HEK293 (cell line): ENCODE data around the gene LYZL2.
"Not testable (repeated sequence)": the region's sequence is repeated elsewhere in the genome, so short reads cannot be mapped to it uniquely, and the experiment has no call there.

Source experiments
- BCL6B ChIP-seq: fragments of 450-650 bp; formaldehyde crosslinking; IDR thresholded peaks from 2 replicates; pipeline ENCODE4 v1.5.1; 2017; ENCODE audit warnings: missing biosample characterization, missing genetic modification characterization
- CTCF ChIP-seq: fragments of 450-650 bp; formaldehyde crosslinking; IDR thresholded peaks from 2 replicates; pipeline ENCODE4 v1.5.1; 2016; ENCODE audit warnings: missing biosample characterization, missing genetic modification characterization
- SETDB1 ChIP-seq: IDR thresholded peaks from one replicate; pipeline ENCODE4 v1.6.1; 2017; ENCODE audit warnings: mild to moderate bottlenecking, low read length, moderate library complexity, mixed read lengths; ENCODE audit not compliant: insufficient read length
- SP2 ChIP-seq: fragments of 450-650 bp; formaldehyde crosslinking; IDR thresholded peaks from 2 replicates; pipeline ENCODE4 v1.5.1; 2016; ENCODE audit warnings: missing biosample characterization, missing genetic modification characterization
- ZNF121 ChIP-seq: fragments of 450-650 bp; formaldehyde crosslinking; IDR thresholded peaks from 2 replicates; pipeline ENCODE4 v1.5.1; 2016; ENCODE audit warnings: missing biosample characterization, missing genetic modification characterization
- ZNF138 ChIP-seq: fragments of 450-650 bp; formaldehyde crosslinking; IDR thresholded peaks from 2 replicates; pipeline ENCODE4 v1.5.1; 2016; ENCODE audit warnings: missing biosample characterization, missing genetic modification characterization, borderline replicate concordance
- ZNF324 ChIP-seq: fragments of 450-650 bp; formaldehyde crosslinking; IDR thresholded peaks from 2 replicates; pipeline ENCODE4 v1.5.1; 2016; ENCODE audit warnings: missing biosample characterization, missing genetic modification characterization
- ZNF530 ChIP-seq: fragments of 450-650 bp; formaldehyde crosslinking; IDR thresholded peaks from 2 replicates; pipeline ENCODE4 v1.5.1; 2016; ENCODE audit warnings: low read depth, missing biosample characterization, missing genetic modification characterization
- ZNF704 ChIP-seq: fragments of 450-650 bp; formaldehyde crosslinking; IDR thresholded peaks from 2 replicates; pipeline ENCODE4 v1.5.1; 2016; ENCODE audit warnings: missing biosample characterization, missing genetic modification characterization
- ZNF747 ChIP-seq: fragments of 450-650 bp; formaldehyde crosslinking; IDR thresholded peaks from 2 replicates; pipeline ENCODE4 v1.5.1; 2016; ENCODE audit warnings: missing biosample characterization, missing genetic modification characterization
- ZNF830 ChIP-seq: fragments of 450-650 bp; IDR thresholded peaks from 2 replicates; pipeline ENCODE4 v1.5.0; 2018; ENCODE audit warnings: missing biosample characterization, missing genetic modification characterization, low read depth, mild to moderate bottlenecking, moderate library complexity
- ZSCAN16 ChIP-seq: fragments of 450-650 bp; formaldehyde crosslinking; IDR thresholded peaks from 2 replicates; pipeline ENCODE4 v1.5.1; 2016; ENCODE audit warnings: missing biosample characterization, missing genetic modification characterization
- ZSCAN30 ChIP-seq: fragments of 450-650 bp; IDR thresholded peaks from 2 replicates; pipeline ENCODE4 v1.5.1; 2018; ENCODE audit warnings: missing biosample characterization, mild to moderate bottlenecking, missing genetic modification characterization, moderate library complexity

- TF ChIP-seq CTCF (tag by site-specific recombination); ZNF704; SP2 (tag by site-specific recombination); BCL6B (tag by site-specific recombination); ZNF530 (tag by site-specific recombination); ZNF138; ZSCAN30; ZSCAN16; ZNF747 (tag by site-specific recombination); ZNF324; ZNF121 (tag by site-specific recombination); SETDB1; ZNF830 (tag by site-specific recombination): not testable (repeated sequence)
These were observed 2.7 kb downstream of the LYZL2 start for GRCh38 chr10:30626837-30627236.
